ENCODE results near the gene FADS6. TPM values are rescaled to one million over a fixed set of nuclear protein-coding genes. Genes with fewer than 3 reads are reported as not detected.

The FADS6 gene
- polyA plus RNA-seq, 1 experiment, result not detected

GRCh38 chr17:74842599-74843351 lies 50.7 kb downstream of the FADS6 start:
- ChIA-PET CTCF (interaction anchor here (0.6 to 14.7 kb wide), 14 partner anchors 9 to 115 kb away, joined by 3 to 164 read pairs (median 4); partner anchors contain the start of gene GRIN2C), POLR2A (interaction anchor here (0.6 to 0.7 kb wide), 2 partner anchors 10 to 126 kb away, joined by 3 read pairs; no protein-coding TSS in a partner anchor)
- peak; percentile 40 for TF ChIP-seq CTCF (IDR thresholded peaks at IDR 0.05; ENCODE audit: insufficient read depth, low read depth, low read length)
- peak overlapping the region; percentile 34 for H3K4me3 ChIP-seq (ENCODE audit: low read depth, low read length)
- DNase-seq (ENCODE audit: low read depth), result no peak
- no peaks in the 10 kb centered on the region for H3K27me3 ChIP-seq (ENCODE audit: control insufficient read depth, insufficient read depth, low read length)
- H3K36me3 ChIP-seq (ENCODE audit: control insufficient read depth, insufficient read depth, low read length), result no peaks in the 10 kb centered on the region

GRCh38 chr17:74842146-74842598 lies 51.3 kb downstream of the FADS6 start:
- Histone ChIP-seq H3K4me3 (ENCODE audit: low read depth, low read length) (no peak overlapping the region), H3K36me3 (ENCODE audit: control insufficient read depth, insufficient read depth, low read length) (0 out of 2 replicates have a peak, but pooled peaks cover 2% of the 10 kb centered on the region), H3K27me3 (ENCODE audit: control insufficient read depth, insufficient read depth, low read length) (no peaks in the 10 kb centered on the region)
- ChIA-PET POLR2A (no interaction called here), CTCF (interaction anchor here (0.6 to 14.7 kb wide), 10 partner anchors 9 to 116 kb away, joined by 3 to 164 read pairs (median 5); partner anchors contain the start of genes GRIN2C and NAT9)
- no peak for TF ChIP-seq CTCF (IDR thresholded peaks at IDR 0.05; ENCODE audit: insufficient read depth, low read depth, low read length)
- no peak for DNase-seq (ENCODE audit: low read depth)

GRCh38 chr17:74840989-74841666 lies 52.3 kb downstream of the FADS6 start:
- Histone ChIP-seq H3K27me3 (ENCODE audit: control insufficient read depth, insufficient read depth, low read length) (no peaks in the 10 kb centered on the region), H3K36me3 (ENCODE audit: control insufficient read depth, insufficient read depth, low read length) (0 out of 2 replicates have a peak, but pooled peaks cover 4% of the 10 kb centered on the region), H3K4me3 (ENCODE audit: low read depth, low read length) (no peak overlapping the region)
- no peak for DNase-seq (ENCODE audit: low read depth)
- ChIA-PET CTCF (interaction anchor here (1.1 to 14.7 kb wide), 7 partner anchors 9 to 105 kb away, joined by 3 to 164 read pairs (median 4); partner anchors contain the start of genes GRIN2C and NAT9), POLR2A (no interaction called here)
- TF ChIP-seq CTCF (IDR thresholded peaks at IDR 0.05; ENCODE audit: insufficient read depth, low read depth, low read length), result no peak

- H3K27me3 ChIP-seq (ENCODE audit: control insufficient read depth, insufficient read depth, low read length), result no peaks in the 10 kb centered on the region
- no peak overlapping the region for H3K4me3 ChIP-seq (ENCODE audit: low read depth, low read length)
- no peak for DNase-seq (ENCODE audit: low read depth)
- 0 out of 2 replicates have a peak, but pooled peaks cover 6% of the 10 kb centered on the region for H3K36me3 ChIP-seq (ENCODE audit: control insufficient read depth, insufficient read depth, low read length)
- TF ChIP-seq CTCF (IDR thresholded peaks at IDR 0.05; ENCODE audit: insufficient read depth, low read depth, low read length), result no peak
- ChIA-PET POLR2A (no interaction called here), CTCF (interaction anchor here (1.1 to 14.7 kb wide), 6 partner anchors 8 to 104 kb away, joined by 3 to 164 read pairs (median 4); partner anchors contain the start of gene GRIN2C)
These were observed 53.2 kb downstream of the FADS6 start for GRCh38 chr17:74839990-74840852.
